GM18505 (cell line): ENCODE results near the gene FAM83G.

Experiments
- ATAC-seq: cut with Tn5 transposase; IDR thresholded peaks from one replicate; pipeline ENCODE4 v1.9.1; 2021; ENCODE audit not compliant: unreplicated experiment
- POLR2A ChIP-seq: IDR thresholded peaks from 4 replicates; pipeline ENCODE4 v1.6.1; 2011; ENCODE audit warnings: borderline replicate concordance; ENCODE audit not compliant: insufficient read depth, insufficient read length; ENCODE audit errors: extremely low read depth

The FAM83G gene

GRCh38 chr17:19003543-19004420 is 782 bp downstream of the FAM83G start:
- ATAC-seq, result no peak
- no peak for TF ChIP-seq POLR2A

GRCh38 chr17:19002805-19003542 is 1.6 kb downstream of the FAM83G start:
- ATAC-seq, result no peak

GRCh38 chr17:19001907-19002590 is 2.5 kb downstream of the FAM83G start:
- no peak for TF ChIP-seq POLR2A
- no peak for ATAC-seq

More at GRCh38 chr17:19002805-19003542, 1.6 kb downstream of the FAM83G start:
- TF ChIP-seq POLR2A, result no peak

GRCh38 chr17:19000531-19001325 is 3.8 kb downstream of the FAM83G start:
- no peak for TF ChIP-seq POLR2A
- ATAC-seq, result no peak

GRCh38 chr17:18999911-19000310 is 4.7 kb downstream of the FAM83G start:
- ATAC-seq, result no peak
- TF ChIP-seq POLR2A, result no peak

GRCh38 chr17:18999394-18999793 is 5.2 kb downstream of the FAM83G start:
- no peak for ATAC-seq
- TF ChIP-seq POLR2A, result no peak

- no peak for TF ChIP-seq POLR2A
- no peak for ATAC-seq
Measured at GRCh38 chr17:18997650-18998196, 6.8 kb downstream of the FAM83G start.

GRCh38 chr17:18996458-18996857 is 8.1 kb downstream of the FAM83G start:
- no peak for ATAC-seq
- no peak for TF ChIP-seq POLR2A

- TF ChIP-seq POLR2A, result no peak
- no peak for ATAC-seq
Measured at GRCh38 chr17:18995220-18995619, 9.3 kb downstream of the FAM83G start.

GRCh38 chr17:18994631-18995030 is 9.9 kb downstream of the FAM83G start:
- no peak for ATAC-seq
- no peak for TF ChIP-seq POLR2A

- ATAC-seq, result no peak
Measured at GRCh38 chr17:18993905-18994526, 10.5 kb downstream of the FAM83G start.

More at GRCh38 chr17:18993905-18994526, 10.5 kb downstream of the FAM83G start:
- no peak for TF ChIP-seq POLR2A
